Measurements from ENCODE around the gene IZUMO4.

Gene IZUMO4

GRCh38 chr19:2100719-2101061 lies 4.0 kb downstream of the IZUMO4 start:
- FAIRE-seq (no peak), DNase-seq (ENCODE audit: insufficient read length) (no peak)
- TF ChIP-seq POLR2A (IDR thresholded peaks at IDR 0.05; ENCODE audit: low read depth, low read length), result no peak
- no peak for TF ChIP-seq POLR2AphosphoS5 (IDR thresholded peaks at IDR 0.05; ENCODE audit: low read depth, low read length)
- TF ChIP-seq TAF1 (IDR thresholded peaks at IDR 0.05; ENCODE audit: borderline replicate concordance, low read depth, low read length), result no peak

GRCh38 chr19:2101417-2102335 lies 5.0 kb downstream of the IZUMO4 start:
- DNase-seq (ENCODE audit: insufficient read length) (no peak), FAIRE-seq (no peak)
- TF ChIP-seq TAF1 (IDR thresholded peaks at IDR 0.05; ENCODE audit: borderline replicate concordance, low read depth, low read length) (no peak), POLR2AphosphoS5 (IDR thresholded peaks at IDR 0.05; ENCODE audit: low read depth, low read length) (no peak), POLR2A (IDR thresholded peaks at IDR 0.05; ENCODE audit: low read depth, low read length) (no peak)

GRCh38 chr19:2103045-2103707 lies 6.5 kb downstream of the IZUMO4 start:
- FAIRE-seq (no peak), DNase-seq (ENCODE audit: insufficient read length) (no peak)
- no peak for TF ChIP-seq TAF1 (IDR thresholded peaks at IDR 0.05; ENCODE audit: borderline replicate concordance, low read depth, low read length)
- no peak for TF ChIP-seq POLR2A (IDR thresholded peaks at IDR 0.05; ENCODE audit: low read depth, low read length)
- TF ChIP-seq POLR2AphosphoS5 (IDR thresholded peaks at IDR 0.05; ENCODE audit: low read depth, low read length), result no peak

GRCh38 chr19:2108251-2109016 lies 11.7 kb downstream of the IZUMO4 start:
- DNase-seq (ENCODE audit: insufficient read length), result no peak
- TF ChIP-seq POLR2A (IDR thresholded peaks at IDR 0.05; ENCODE audit: low read depth, low read length) (no peak), TAF1 (IDR thresholded peaks at IDR 0.05; ENCODE audit: borderline replicate concordance, low read depth, low read length) (no peak), POLR2AphosphoS5 (IDR thresholded peaks at IDR 0.05; ENCODE audit: low read depth, low read length) (no peak)

GRCh38 chr19:2109046-2109864 lies 12.5 kb downstream of the IZUMO4 start:
- TF ChIP-seq POLR2A (IDR thresholded peaks at IDR 0.05; ENCODE audit: low read depth, low read length), result no peak
- no peak for TF ChIP-seq TAF1 (IDR thresholded peaks at IDR 0.05; ENCODE audit: borderline replicate concordance, low read depth, low read length)
- no peak for TF ChIP-seq POLR2AphosphoS5 (IDR thresholded peaks at IDR 0.05; ENCODE audit: low read depth, low read length)

More at GRCh38 chr19:2108251-2109016, 11.7 kb downstream of the IZUMO4 start:
- no peak for FAIRE-seq

GRCh38 chr19:2110822-2111221 lies 14.1 kb downstream of the IZUMO4 start:
- FAIRE-seq (no peak), DNase-seq (ENCODE audit: insufficient read length) (no peak)
- TF ChIP-seq TAF1 (IDR thresholded peaks at IDR 0.05; ENCODE audit: borderline replicate concordance, low read depth, low read length) (no peak), POLR2A (IDR thresholded peaks at IDR 0.05; ENCODE audit: low read depth, low read length) (no peak), POLR2AphosphoS5 (IDR thresholded peaks at IDR 0.05; ENCODE audit: low read depth, low read length) (no peak)

More at GRCh38 chr19:2109046-2109864, 12.5 kb downstream of the IZUMO4 start:
- FAIRE-seq, result no peak
- DNase-seq (ENCODE audit: insufficient read length), result no peak

GRCh38 chr19:2111425-2111824 lies 14.7 kb downstream of the IZUMO4 start:
- TF ChIP-seq TAF1 (IDR thresholded peaks at IDR 0.05; ENCODE audit: borderline replicate concordance, low read depth, low read length) (no peak), POLR2AphosphoS5 (IDR thresholded peaks at IDR 0.05; ENCODE audit: low read depth, low read length) (no peak), POLR2A (IDR thresholded peaks at IDR 0.05; ENCODE audit: low read depth, low read length) (no peak)
- FAIRE-seq, result no peak
- no peak for DNase-seq (ENCODE audit: insufficient read length)

- DNase-seq (ENCODE audit: insufficient read length), result no peak
- TF ChIP-seq POLR2AphosphoS5 (IDR thresholded peaks at IDR 0.05; ENCODE audit: low read depth, low read length) (no peak), POLR2A (IDR thresholded peaks at IDR 0.05; ENCODE audit: low read depth, low read length) (no peak), TAF1 (IDR thresholded peaks at IDR 0.05; ENCODE audit: borderline replicate concordance, low read depth, low read length) (no peak)
- no peak for FAIRE-seq
Observed at GRCh38 chr19:2111886-2112285, 15.2 kb downstream of the IZUMO4 start.

GRCh38 chr19:2112516-2113320 lies 16.0 kb downstream of the IZUMO4 start:
- TF ChIP-seq POLR2A (IDR thresholded peaks at IDR 0.05; ENCODE audit: low read depth, low read length), result no peak
- TF ChIP-seq TAF1 (IDR thresholded peaks at IDR 0.05; ENCODE audit: borderline replicate concordance, low read depth, low read length), result no peak
- TF ChIP-seq POLR2AphosphoS5 (IDR thresholded peaks at IDR 0.05; ENCODE audit: low read depth, low read length), result no peak
- FAIRE-seq, result no peak
- DNase-seq (ENCODE audit: insufficient read length), result no peak

Data from GM12892 (cell line).